ENCODE results near the gene CFAP46. TPM values are rescaled to one million over a fixed set of nuclear protein-coding genes. Genes with fewer than 3 reads are reported as not detected.

CFAP46 gene
- total and polyA plus RNA-seq, 12 donors: 0.36 to 1.9 (median 1.1) TPM

DNA sequence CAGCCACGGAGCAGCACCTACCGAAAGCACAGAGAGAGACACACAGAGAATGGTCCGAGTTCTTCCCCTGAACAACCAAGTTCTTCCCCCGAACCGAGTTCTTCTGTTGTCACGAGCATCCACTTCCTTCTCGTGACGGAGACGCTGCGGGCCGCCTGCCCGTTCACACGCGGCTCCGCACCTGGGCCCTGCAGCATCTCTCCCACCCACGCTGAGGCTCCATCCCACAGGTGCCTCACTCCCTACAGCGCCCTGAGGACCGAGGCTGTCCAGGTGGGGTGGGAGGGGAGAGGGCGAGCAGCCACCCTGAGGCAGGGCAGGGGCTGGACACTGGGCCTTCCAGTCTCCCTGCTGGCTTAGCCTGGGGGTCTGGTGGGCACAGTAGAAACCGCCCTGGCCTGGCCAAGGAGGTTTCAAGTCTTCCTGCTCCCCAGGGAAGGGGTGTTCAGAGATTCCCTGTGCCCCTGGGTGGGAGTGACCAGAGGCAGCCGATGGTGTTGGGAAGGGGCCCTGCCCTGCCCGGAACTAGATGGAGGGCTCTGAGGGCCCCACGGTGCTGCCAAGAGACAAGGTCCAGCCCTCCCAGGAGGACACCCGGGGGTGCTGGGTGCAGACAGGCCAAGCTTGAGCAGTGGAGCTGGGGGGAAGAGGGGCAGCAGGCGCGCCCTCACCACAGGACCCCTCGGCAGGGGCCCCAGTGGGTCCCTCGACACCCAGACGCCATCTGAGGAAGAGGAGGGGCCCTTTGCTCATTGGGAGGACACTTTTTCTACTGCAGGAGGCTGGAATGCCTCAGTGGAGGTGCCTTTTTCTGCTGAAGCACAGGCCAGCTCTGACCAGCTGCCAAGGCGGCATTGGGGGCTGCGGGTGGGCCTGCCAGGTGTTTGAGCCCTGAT lies 151.2 kb downstream of the CFAP46 start:
- Histone ChIP-seq H3K27me3 (peaks cover 34 to 74% (median 60%) of the 10 kb centered on the region in 7 donors), H3K4me1 (peaks cover 0 to 27% (median 22%) of the 10 kb centered on the region in 9 donors), H3K36me3 (no peaks in the 10 kb centered on the region), H3K27ac (no peak overlapping the region), H3K4me3 (no peak overlapping the region), H3K9me3 (no peaks in the 10 kb centered on the region)
- no peak for ATAC-seq
- TF ChIP-seq, protein P1, sequence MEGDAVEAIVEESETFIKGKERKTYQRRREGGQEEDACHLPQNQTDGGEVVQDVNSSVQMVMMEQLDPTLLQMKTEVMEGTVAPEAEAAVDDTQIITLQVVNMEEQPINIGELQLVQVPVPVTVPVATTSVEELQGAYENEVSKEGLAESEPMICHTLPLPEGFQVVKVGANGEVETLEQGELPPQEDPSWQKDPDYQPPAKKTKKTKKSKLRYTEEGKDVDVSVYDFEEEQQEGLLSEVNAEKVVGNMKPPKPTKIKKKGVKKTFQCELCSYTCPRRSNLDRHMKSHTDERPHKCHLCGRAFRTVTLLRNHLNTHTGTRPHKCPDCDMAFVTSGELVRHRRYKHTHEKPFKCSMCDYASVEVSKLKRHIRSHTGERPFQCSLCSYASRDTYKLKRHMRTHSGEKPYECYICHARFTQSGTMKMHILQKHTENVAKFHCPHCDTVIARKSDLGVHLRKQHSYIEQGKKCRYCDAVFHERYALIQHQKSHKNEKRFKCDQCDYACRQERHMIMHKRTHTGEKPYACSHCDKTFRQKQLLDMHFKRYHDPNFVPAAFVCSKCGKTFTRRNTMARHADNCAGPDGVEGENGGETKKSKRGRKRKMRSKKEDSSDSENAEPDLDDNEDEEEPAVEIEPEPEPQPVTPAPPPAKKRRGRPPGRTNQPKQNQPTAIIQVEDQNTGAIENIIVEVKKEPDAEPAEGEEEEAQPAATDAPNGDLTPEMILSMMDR (IDR thresholded peaks at IDR 0.05): no peak
- intact Hi-C loops (cut with DNase I): loop anchor here in 2 of 10 donors (5.0 to 10.0 kb wide), 2 partner anchors 136 to 969 kb away; no protein-coding TSS in a partner anchor
- no peak for DNase-seq
- WGBS, 2 donors: 63 to 65% methylated on average over 31 of the region's 31 CpGs

DNA sequence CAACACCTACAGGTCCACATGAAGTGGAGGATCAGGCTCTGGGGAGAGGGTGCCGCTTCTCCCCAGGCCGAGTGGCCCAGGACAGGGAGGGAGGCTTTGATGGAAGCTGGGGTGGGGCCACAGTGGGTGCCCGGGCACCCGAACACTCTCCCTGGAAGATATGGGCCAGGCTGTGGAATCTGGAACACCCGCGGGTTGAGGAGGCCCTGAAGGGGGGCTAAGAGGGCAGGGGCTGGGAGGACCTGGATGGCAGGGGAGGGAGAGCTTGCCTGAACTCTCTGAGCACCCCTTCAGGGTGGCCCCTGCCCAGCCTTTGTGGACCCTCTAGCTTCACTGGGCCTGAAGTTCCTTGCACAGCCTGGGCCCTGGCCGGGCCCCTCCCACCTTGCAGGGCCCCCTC lies 151.9 kb downstream of the CFAP46 start:
- DNase-seq: no peak
- Histone ChIP-seq H3K27ac (no peak overlapping the region), H3K36me3 (no peaks in the 10 kb centered on the region), H3K9me3 (no peaks in the 10 kb centered on the region), H3K4me3 (no peak overlapping the region), H3K4me1 (peaks cover 0 to 27% (median 22%) of the 10 kb centered on the region in 9 donors), H3K27me3 (peaks cover 37 to 77% (median 62%) of the 10 kb centered on the region in 7 donors)
- intact Hi-C loops (cut with DNase I): loop anchor here in 2 of 10 donors (5.0 to 10.0 kb wide), 2 partner anchors 136 to 968 kb away; no protein-coding TSS in a partner anchor
- no peak for ATAC-seq
- 54 to 63% methylated on average over 7 of the region's 7 CpGs for WGBS, 2 donors
- TF ChIP-seq, protein P1 (IDR thresholded peaks at IDR 0.05): no peak

DNA sequence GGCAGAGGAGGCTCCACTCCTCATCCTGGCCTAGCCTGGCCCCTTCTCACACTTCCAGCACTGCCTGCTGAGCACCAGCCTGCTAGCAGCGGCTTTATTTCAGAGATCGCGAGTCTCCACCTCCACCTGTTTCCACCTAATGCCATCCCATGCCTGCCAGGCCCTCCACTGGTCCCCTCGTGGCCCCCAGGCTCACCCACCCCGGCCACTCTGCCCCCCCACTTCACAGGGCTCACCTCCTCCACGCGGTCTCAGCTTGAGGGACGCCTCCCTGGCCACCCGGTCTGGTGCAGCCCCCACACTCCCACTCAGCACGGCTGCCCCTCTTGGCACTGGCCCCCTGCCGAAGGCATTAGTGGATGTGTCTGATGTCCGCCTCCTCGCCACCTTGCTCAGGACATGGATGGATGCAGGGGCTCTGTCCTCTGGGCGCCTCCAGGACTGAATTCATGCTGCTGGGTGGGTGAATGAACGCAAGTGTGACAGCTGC lies 152.7 kb downstream of the CFAP46 start:
- TF ChIP-seq, protein P1 (IDR thresholded peaks at IDR 0.05): no peak
- Histone ChIP-seq H3K4me1 (peaks cover 0 to 31% (median 27%) of the 10 kb centered on the region in 9 donors), H3K9me3 (no peaks in the 10 kb centered on the region), H3K27ac (no peak overlapping the region), H3K36me3 (no peaks in the 10 kb centered on the region), H3K4me3 (no peak overlapping the region), H3K27me3 (peaks cover 43 to 85% (median 69%) of the 10 kb centered on the region in 7 donors)
- DNase-seq (no peak), ATAC-seq (peak in 1 of 8 donors; percentile 26)
- intact Hi-C loops (cut with DNase I): loop anchor here in 4 of 10 donors (5.0 to 10.0 kb wide), 2 partner anchors 135 to 967 kb away; no protein-coding TSS in a partner anchor
- 61 to 70% methylated on average over 15 of the region's 15 CpGs for WGBS, 2 donors

DNA sequence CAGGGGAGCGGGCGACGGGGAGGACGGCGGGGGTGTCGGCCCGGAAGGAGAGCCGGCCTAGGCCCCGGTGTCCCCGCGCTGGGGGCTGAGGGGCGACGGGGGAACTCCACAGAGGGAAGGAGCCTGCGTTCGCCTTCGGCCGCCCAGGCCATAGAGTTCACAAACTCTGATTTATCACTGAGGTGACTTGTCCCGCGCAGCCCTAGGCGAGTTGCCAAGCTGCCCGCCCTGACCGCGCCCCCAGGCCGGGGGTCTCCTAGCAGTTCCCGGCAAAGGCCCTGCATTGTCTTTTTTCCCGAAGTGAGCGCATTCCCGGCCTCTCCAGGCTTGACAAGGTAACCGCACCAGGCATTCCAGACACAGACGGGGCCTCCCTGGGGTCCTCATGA lies 153.5 kb downstream of the CFAP46 start:
- Histone ChIP-seq H3K9me3 (no peaks in the 10 kb centered on the region), H3K27ac (no peak overlapping the region), H3K4me3 (no peak overlapping the region), H3K4me1 (peaks cover 0 to 40% (median 27%) of the 10 kb centered on the region in 9 donors), H3K27me3 (peaks cover 51 to 87% (median 78%) of the 10 kb centered on the region in 7 donors), H3K36me3 (peaks cover 0 to under 1% (median 0%) of the 10 kb centered on the region in 9 donors)
- no peak for DNase-seq
- ATAC-seq: no peak
- WGBS, 2 donors: 4 to 6% methylated on average over 28 to 30 of the region's 30 CpGs
- TF ChIP-seq, protein P1 (IDR thresholded peaks at IDR 0.05): no peak
- intact Hi-C loops (cut with DNase I): loop anchor here in 2 of 10 donors (10.0 kb wide), 1 partner anchor 134 kb away; no protein-coding TSS in a partner anchor
